ENCODE measurements around the gene CPD.

DNA sequence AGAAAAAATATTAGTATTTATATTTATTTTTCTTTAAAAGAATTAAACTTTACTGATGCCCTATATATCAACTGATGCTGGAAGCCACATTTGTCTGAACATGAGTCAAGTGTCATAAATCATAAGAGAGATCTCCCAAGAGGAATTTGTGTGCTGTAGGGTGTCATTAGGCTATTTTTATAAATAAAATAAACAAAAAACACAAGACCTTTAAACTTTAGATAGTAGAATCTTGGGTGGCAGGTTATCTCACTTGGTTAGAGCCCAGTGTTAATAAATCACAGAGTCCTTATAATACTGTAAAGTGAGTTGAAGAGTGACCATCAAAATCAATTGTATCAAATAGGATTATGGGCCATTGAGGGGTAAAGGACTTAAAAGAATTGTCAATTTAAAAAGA, 21.3 kb upstream of the CPD start:
- TF ChIP-seq, protein P1, sequence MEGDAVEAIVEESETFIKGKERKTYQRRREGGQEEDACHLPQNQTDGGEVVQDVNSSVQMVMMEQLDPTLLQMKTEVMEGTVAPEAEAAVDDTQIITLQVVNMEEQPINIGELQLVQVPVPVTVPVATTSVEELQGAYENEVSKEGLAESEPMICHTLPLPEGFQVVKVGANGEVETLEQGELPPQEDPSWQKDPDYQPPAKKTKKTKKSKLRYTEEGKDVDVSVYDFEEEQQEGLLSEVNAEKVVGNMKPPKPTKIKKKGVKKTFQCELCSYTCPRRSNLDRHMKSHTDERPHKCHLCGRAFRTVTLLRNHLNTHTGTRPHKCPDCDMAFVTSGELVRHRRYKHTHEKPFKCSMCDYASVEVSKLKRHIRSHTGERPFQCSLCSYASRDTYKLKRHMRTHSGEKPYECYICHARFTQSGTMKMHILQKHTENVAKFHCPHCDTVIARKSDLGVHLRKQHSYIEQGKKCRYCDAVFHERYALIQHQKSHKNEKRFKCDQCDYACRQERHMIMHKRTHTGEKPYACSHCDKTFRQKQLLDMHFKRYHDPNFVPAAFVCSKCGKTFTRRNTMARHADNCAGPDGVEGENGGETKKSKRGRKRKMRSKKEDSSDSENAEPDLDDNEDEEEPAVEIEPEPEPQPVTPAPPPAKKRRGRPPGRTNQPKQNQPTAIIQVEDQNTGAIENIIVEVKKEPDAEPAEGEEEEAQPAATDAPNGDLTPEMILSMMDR (IDR thresholded peaks at IDR 0.05), result no peak
- TF ChIP-seq, protein P2, sequence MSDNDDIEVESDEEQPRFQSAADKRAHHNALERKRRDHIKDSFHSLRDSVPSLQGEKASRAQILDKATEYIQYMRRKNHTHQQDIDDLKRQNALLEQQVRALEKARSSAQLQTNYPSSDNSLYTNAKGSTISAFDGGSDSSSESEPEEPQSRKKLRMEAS (IDR thresholded peaks at IDR 0.05; ENCODE audit: low read depth), result no peak
- TF ChIP-seq RAD21 (IDR thresholded peaks at IDR 0.05; ENCODE audit: low read length), result no peak
- TF ChIP-seq, protein P3, sequence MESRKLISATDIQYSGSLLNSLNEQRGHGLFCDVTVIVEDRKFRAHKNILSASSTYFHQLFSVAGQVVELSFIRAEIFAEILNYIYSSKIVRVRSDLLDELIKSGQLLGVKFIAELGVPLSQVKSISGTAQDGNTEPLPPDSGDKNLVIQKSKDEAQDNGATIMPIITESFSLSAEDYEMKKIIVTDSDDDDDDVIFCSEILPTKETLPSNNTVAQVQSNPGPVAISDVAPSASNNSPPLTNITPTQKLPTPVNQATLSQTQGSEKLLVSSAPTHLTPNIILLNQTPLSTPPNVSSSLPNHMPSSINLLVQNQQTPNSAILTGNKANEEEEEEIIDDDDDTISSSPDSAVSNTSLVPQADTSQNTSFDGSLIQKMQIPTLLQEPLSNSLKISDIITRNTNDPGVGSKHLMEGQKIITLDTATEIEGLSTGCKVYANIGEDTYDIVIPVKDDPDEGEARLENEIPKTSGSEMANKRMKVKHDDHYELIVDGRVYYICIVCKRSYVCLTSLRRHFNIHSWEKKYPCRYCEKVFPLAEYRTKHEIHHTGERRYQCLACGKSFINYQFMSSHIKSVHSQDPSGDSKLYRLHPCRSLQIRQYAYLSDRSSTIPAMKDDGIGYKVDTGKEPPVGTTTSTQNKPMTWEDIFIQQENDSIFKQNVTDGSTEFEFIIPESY (IDR thresholded peaks at IDR 0.05; ENCODE audit: borderline replicate concordance, low read depth), result no peak
- TF ChIP-seq, protein P4, sequence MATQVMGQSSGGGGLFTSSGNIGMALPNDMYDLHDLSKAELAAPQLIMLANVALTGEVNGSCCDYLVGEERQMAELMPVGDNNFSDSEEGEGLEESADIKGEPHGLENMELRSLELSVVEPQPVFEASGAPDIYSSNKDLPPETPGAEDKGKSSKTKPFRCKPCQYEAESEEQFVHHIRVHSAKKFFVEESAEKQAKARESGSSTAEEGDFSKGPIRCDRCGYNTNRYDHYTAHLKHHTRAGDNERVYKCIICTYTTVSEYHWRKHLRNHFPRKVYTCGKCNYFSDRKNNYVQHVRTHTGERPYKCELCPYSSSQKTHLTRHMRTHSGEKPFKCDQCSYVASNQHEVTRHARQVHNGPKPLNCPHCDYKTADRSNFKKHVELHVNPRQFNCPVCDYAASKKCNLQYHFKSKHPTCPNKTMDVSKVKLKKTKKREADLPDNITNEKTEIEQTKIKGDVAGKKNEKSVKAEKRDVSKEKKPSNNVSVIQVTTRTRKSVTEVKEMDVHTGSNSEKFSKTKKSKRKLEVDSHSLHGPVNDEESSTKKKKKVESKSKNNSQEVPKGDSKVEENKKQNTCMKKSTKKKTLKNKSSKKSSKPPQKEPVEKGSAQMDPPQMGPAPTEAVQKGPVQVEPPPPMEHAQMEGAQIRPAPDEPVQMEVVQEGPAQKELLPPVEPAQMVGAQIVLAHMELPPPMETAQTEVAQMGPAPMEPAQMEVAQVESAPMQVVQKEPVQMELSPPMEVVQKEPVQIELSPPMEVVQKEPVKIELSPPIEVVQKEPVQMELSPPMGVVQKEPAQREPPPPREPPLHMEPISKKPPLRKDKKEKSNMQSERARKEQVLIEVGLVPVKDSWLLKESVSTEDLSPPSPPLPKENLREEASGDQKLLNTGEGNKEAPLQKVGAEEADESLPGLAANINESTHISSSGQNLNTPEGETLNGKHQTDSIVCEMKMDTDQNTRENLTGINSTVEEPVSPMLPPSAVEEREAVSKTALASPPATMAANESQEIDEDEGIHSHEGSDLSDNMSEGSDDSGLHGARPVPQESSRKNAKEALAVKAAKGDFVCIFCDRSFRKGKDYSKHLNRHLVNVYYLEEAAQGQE (IDR thresholded peaks at IDR 0.05; ENCODE audit: low read depth, low read length), result no peak
- no peak for TF ChIP-seq POLR2AphosphoS5 (IDR thresholded peaks at IDR 0.05; ENCODE audit: low read depth, low read length)
- no peak for TF ChIP-seq YY1 (IDR thresholded peaks at IDR 0.05; ENCODE audit: low read depth)
- no peak for TF ChIP-seq FOXM1 (IDR thresholded peaks at IDR 0.05; ENCODE audit: low read depth)
- TF ChIP-seq NFIC (IDR thresholded peaks at IDR 0.05; ENCODE audit: borderline replicate concordance), result no peak
